Body of pancreas (tissue), 4 donors: ENCODE data around the gene NAIF1.

Experiments
- POLR2A ChIP-seq, 3 donors: fragments of 450-650 bp; IDR thresholded peaks; one replicate each; pipeline ENCODE4 v1.6.1; 2016; ENCODE audit warnings: antibody characterized with exemption in 3 of 3, mild to moderate bottlenecking in 2 of 3
- TF ChIP-seq, protein P1 (sequence below), 7 experiments: fragments of 450-650 bp in 4 of 7; fragments of 200-600 bp in 3 of 7; sonication (generic) in 3 of 7; IDR thresholded peaks; one replicate each; pipeline ENCODE4 v1.5.1; 2016 to 2019; ENCODE audit warnings: antibody characterized with exemption in 7 of 7

DNA sequence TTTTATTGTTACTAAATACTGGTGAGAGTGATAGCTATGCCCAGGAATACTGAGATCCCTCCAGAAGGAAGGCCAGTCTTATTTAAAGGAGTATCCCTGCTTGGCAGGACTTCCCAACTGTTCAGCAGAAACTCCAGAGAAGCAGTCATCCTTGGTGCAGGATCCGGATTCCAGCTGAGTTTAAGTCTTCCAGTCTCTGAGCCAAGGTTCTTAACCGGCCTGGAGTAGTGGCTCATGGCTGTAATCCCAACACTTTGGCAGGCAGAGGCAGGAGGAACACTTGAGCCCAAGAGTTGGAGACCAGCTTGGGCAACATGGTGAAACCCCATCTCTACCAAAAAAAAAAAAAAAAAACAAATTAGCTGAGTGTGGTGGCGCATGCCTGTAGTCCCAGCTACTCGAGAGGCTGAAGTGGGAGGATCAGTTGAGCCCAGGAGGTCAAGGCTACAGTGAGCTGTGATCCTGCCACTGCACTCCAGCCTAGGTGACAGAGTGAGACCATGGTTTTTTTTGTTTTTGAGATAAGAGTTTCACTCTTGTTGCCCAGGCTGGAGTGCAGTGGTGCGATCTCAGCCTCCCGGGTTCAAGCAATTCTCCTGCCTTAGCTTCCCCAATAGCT, 7.6 kb downstream of the NAIF1 start:
- no peak for TF ChIP-seq POLR2A (IDR thresholded peaks at IDR 0.05)
- TF ChIP-seq, protein P1, sequence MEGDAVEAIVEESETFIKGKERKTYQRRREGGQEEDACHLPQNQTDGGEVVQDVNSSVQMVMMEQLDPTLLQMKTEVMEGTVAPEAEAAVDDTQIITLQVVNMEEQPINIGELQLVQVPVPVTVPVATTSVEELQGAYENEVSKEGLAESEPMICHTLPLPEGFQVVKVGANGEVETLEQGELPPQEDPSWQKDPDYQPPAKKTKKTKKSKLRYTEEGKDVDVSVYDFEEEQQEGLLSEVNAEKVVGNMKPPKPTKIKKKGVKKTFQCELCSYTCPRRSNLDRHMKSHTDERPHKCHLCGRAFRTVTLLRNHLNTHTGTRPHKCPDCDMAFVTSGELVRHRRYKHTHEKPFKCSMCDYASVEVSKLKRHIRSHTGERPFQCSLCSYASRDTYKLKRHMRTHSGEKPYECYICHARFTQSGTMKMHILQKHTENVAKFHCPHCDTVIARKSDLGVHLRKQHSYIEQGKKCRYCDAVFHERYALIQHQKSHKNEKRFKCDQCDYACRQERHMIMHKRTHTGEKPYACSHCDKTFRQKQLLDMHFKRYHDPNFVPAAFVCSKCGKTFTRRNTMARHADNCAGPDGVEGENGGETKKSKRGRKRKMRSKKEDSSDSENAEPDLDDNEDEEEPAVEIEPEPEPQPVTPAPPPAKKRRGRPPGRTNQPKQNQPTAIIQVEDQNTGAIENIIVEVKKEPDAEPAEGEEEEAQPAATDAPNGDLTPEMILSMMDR (IDR thresholded peaks at IDR 0.05), result no peak
